Measurements from ENCODE around the gene CACNA1D.
"Not testable (repeated sequence)": the region's sequence is repeated elsewhere in the genome, so short reads cannot be mapped to it uniquely, and the experiment has no call there.

Gene CACNA1D

DNA sequence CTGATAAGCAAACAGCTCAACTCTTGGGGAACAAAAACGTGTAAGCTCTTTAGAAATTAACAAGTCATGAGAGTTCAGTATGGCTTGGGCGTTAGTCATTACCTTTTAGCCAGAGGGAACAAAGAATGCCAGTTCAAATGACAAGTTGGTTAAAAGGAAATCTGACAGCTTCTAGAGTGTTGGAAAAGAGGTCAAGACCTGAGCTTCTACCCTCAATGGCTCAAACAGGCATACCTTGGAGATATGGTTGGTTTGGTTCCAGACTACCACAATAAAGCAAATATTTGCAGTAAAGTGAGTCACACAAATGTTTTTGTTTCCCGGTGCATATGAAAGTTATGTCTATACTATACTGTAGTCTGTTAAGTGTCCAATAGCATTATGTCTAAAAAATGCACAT lies 136.1 kb downstream of the CACNA1D start:
- H3K4me3 ChIP-seq (ENCODE audit: control insufficient read depth, low read depth, low read length) = no peak overlapping the region
- no peak for DNase-seq (ENCODE audit: low read depth)
- TF ChIP-seq, protein P1, sequence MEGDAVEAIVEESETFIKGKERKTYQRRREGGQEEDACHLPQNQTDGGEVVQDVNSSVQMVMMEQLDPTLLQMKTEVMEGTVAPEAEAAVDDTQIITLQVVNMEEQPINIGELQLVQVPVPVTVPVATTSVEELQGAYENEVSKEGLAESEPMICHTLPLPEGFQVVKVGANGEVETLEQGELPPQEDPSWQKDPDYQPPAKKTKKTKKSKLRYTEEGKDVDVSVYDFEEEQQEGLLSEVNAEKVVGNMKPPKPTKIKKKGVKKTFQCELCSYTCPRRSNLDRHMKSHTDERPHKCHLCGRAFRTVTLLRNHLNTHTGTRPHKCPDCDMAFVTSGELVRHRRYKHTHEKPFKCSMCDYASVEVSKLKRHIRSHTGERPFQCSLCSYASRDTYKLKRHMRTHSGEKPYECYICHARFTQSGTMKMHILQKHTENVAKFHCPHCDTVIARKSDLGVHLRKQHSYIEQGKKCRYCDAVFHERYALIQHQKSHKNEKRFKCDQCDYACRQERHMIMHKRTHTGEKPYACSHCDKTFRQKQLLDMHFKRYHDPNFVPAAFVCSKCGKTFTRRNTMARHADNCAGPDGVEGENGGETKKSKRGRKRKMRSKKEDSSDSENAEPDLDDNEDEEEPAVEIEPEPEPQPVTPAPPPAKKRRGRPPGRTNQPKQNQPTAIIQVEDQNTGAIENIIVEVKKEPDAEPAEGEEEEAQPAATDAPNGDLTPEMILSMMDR (IDR thresholded peaks at IDR 0.05; ENCODE audit: control insufficient read depth, insufficient read depth, low read depth, low read length, missing control alignments) = no peak

DNA sequence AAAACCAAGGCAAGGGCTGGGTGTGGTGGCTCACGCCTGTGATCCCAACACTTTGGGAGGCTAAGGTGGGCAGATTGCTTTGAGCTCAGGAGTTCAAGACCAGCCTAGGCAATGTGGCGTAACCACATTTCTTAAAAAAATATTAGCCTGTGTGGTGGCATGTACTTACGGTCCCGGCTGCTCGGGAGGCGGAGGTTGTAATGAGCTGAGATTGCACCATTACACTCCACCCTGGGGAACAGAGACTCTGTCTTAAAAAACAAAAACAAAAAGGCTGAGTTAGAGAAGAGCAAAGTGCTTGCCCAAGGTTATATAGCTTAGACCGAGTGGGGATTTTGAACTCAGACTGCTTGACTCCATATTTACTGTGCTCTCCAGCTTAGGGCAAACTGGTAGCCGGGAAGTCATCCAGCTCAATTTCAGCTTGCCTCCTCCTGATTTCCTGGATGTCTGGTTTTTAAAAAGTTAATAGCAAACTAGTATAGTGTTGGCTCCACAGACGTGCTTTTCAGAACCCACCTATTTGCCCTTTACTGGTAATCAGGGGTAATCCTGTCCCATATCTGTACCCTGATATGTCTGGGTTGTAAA lies 138.9 kb downstream of the CACNA1D start:
- H3K4me3 ChIP-seq (ENCODE audit: control insufficient read depth, low read depth, low read length) = no peak overlapping the region
- no peak for DNase-seq (ENCODE audit: low read depth)
- TF ChIP-seq, protein P1 (IDR thresholded peaks at IDR 0.05; ENCODE audit: control insufficient read depth, insufficient read depth, low read depth, low read length, missing control alignments) = no peak

DNA sequence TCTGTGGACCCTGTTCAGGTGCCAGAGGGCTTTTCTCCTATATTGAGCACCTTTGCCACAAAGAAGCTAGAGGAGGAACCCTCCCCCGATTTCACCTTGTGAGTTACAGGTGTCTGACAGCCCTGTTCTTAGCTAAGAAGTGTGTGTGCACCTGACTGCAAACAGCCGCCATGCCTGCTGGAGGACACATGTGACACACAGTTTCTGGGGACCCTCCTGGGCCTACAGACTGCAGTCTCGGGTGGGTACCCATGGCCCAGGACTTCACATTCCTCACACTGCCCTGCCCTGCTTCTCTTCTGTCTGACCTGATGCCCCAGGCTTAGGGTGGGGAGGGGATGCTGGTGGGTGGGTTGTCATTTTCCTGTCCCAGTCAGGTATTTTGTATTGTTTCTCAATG lies 140.6 kb downstream of the CACNA1D start:
- no peak for DNase-seq (ENCODE audit: low read depth)
- H3K4me3 ChIP-seq (ENCODE audit: control insufficient read depth, low read depth, low read length) = no peak overlapping the region
- TF ChIP-seq, protein P1 (IDR thresholded peaks at IDR 0.05; ENCODE audit: control insufficient read depth, insufficient read depth, low read depth, low read length, missing control alignments) = no peak

DNA sequence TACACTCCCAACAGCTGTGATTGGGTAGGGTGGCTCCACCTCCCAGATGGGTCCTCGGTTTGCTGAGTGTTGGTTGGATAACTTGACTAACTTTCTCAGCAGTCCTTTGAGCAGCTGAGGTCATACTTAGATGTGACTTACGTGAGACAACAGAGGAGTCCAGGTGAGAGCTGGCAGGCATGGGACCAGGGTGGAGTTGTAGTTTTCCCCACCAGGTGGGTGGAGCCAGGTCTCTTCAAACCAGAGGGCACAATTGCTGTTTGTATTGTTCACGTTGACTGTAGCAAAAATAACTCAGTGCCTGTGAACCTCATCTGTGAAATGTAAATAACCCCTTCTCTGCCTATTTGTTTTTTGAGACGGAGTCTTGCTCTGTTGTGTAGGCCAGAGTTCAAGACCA lies 144.4 kb downstream of the CACNA1D start:
- not testable (repeated sequence) for H3K4me3 ChIP-seq (ENCODE audit: control insufficient read depth, low read depth, low read length); DNase-seq (ENCODE audit: low read depth)

DNA sequence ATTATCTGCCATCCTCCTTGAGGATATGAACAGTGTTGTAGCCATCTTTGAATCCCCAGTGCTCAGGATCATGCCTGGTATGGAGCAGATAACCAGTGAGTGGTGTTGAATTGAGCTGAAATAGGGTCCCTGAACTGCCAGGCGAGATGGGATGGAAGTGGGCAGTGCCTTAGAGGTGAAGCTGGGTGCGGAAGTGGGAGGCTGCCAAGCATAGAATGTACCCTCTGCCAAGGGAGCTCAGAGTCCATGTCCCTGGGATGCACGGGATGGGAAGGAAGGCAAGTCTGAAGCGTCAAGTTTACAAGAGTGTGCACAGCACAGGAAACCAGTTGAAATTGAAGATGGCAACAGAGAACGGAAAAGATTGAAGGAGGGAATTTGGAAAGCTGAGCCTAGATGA lies 147.0 kb downstream of the CACNA1D start:
- TF ChIP-seq, protein P1 (IDR thresholded peaks at IDR 0.05; ENCODE audit: control insufficient read depth, insufficient read depth, low read depth, low read length, missing control alignments) = no peak
- H3K4me3 ChIP-seq (ENCODE audit: control insufficient read depth, low read depth, low read length) = no peak overlapping the region
- DNase-seq (ENCODE audit: low read depth) = no peak

DNA sequence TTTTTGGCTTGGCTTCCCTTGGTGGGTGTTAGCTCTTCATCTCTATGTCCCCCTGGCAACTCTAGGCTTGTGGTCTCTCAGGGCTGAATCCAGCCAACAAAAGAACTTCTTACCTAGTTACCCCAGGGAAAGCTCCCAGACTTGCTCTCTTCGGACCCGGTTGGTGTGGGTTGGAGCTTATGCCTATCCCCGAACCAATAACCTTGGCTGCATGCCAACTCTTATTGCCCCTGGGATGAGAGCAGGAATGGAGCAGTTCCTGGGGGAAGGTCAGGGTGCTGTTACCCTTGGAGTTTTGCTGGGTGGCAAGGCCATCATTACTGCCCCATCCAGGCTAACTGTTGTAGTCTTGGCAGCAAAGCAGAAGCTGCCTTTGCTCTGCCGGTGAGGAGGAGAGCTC lies 147.8 kb downstream of the CACNA1D start:
- no peak overlapping the region for H3K4me3 ChIP-seq (ENCODE audit: control insufficient read depth, low read depth, low read length)
- DNase-seq (ENCODE audit: low read depth) = no peak
- TF ChIP-seq, protein P1 (IDR thresholded peaks at IDR 0.05; ENCODE audit: control insufficient read depth, insufficient read depth, low read depth, low read length, missing control alignments) = no peak

DNA sequence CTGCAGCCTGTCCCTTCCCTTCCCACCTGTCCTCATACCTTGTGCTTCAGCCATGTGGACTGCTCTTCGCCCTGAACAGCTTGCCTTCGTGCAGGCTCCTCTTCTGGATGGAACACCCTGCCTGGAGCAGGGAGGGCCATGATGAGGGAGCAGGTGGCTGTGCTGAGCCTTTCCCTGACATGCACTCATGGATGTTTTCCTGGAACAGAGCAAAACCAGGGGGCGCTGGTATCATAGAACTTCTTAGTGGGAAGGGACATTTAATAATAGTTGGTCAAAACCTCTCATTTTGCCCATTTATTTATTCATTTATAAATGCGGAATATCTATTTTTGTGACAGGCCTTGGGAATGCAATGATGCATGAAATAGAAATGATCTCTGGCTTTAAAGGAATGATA lies 149.3 kb downstream of the CACNA1D start:
- no peak overlapping the region for H3K4me3 ChIP-seq (ENCODE audit: control insufficient read depth, low read depth, low read length)
- TF ChIP-seq, protein P1 (IDR thresholded peaks at IDR 0.05; ENCODE audit: control insufficient read depth, insufficient read depth, low read depth, low read length, missing control alignments) = peak; percentile 4
- DNase-seq (ENCODE audit: low read depth) = no peak

Data from AG09309 (cell line).